ENCODE results near the gene CENPE. TPM values are rescaled to one million over a fixed set of nuclear protein-coding genes. Genes with fewer than 3 reads are reported as not detected.
"Not testable (repeated sequence)": the region's sequence is repeated elsewhere in the genome, so short reads cannot be mapped to it uniquely, and the experiment has no call there.

Gene CENPE
- polyA plus RNA-seq, 2 donors, result 2.0 to 2.3 TPM

DNA sequence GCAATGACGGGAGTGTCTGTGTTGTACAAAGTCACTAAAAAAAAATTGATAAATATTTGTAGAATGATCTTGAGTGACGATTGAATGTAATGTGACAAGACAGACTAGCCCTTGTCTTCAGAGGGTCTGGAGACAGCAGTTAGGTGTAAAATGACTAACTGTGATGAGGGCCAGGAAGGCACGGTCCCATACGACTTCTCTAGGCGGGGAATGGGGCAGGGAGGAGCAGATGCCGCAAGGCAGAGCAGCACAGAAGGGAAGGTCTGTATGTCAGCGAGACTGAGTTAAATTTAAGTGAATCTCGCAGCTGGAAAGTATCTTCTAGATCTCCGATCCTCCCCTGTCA is 405 bp downstream of the CENPE start:
- Histone ChIP-seq H3K4me3 (ENCODE audit: low read depth in 1 of 2, low read length in 2 of 2) (peak overlapping the region; percentile 70 to 78), H3K27me3 (ENCODE audit: control insufficient read depth in 1 of 2, insufficient read depth in 2 of 2, low read length in 2 of 2) (no peaks in the 10 kb centered on the region), H3K9me3 (ENCODE audit: control insufficient read depth in 2 of 2, insufficient read depth in 1 of 2, low read depth in 1 of 2, low read length in 1 of 2) (no peaks in the 10 kb centered on the region), H3K27ac (ENCODE audit: low read depth in 2 of 2, low read length in 1 of 2) (peak overlapping the region in 1 of 2 donors; percentile 28), H3K36me3 (ENCODE audit: control insufficient read depth in 2 of 2, insufficient read depth in 2 of 2, low read length in 1 of 2) (no peaks in the 10 kb centered on the region), H3K4me1 (ENCODE audit: control insufficient read depth in 2 of 2, insufficient read depth in 2 of 2, low read length in 1 of 2) (no peaks in the 10 kb centered on the region)
- 0 to 1% methylated on average over 9 of the region's 9 CpGs for WGBS, 2 donors

DNA sequence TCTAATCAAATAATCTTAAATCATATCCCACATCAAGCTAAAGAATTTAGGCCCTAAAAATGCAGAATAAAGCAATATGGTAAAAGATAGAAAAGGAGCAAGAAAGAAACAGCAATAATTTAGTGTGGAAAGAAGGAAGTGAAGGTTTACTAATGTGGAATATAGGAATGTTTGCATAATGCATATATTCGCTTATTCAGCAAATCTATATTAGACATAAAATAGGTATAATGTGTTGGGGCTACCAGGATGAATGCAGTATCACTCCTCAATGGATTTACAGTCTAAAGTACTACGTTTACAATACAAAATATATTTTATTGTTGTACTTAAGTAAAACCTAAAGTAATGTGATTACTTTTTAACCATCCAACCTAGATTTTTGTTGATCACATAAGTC is 4.7 kb downstream of the CENPE start:
- H3K27me3 ChIP-seq (ENCODE audit: control insufficient read depth in 1 of 2, insufficient read depth in 2 of 2, low read length in 2 of 2), result no peaks in the 10 kb centered on the region
- no peak overlapping the region for H3K27ac ChIP-seq (ENCODE audit: low read depth in 2 of 2, low read length in 1 of 2)
- H3K9me3 ChIP-seq (ENCODE audit: control insufficient read depth in 2 of 2, insufficient read depth in 1 of 2, low read depth in 1 of 2, low read length in 1 of 2), result no peaks in the 10 kb centered on the region
- 91 to 92% methylated on average over 2 of the region's 2 CpGs for WGBS, 2 donors
- no peaks in the 10 kb centered on the region for H3K4me1 ChIP-seq (ENCODE audit: control insufficient read depth in 2 of 2, insufficient read depth in 2 of 2, low read length in 1 of 2)
- no peak overlapping the region for H3K4me3 ChIP-seq (ENCODE audit: low read depth in 1 of 2, low read length in 2 of 2)
- no peaks in the 10 kb centered on the region for H3K36me3 ChIP-seq (ENCODE audit: control insufficient read depth in 2 of 2, insufficient read depth in 2 of 2, low read length in 1 of 2)

DNA sequence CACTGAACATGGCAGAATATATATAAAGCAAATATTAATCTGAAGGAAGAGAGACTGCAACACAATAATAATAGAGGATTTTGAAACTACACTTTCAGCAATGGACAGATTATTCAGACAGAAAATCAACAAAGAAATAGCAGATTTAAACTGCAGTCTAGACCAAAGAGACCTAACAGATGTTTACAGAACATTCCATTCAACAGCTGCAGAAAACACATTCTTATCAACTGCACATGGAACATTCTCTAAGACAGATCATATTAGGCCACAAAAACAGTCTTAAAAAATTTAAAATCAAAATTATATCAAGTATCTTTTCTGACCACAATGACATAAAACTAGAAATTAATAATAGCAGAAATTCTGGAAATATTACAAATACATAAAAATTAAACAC is 27.1 kb downstream of the CENPE start:
- H3K4me3 ChIP-seq (ENCODE audit: low read depth in 1 of 2, low read length in 2 of 2), result no peak overlapping the region
- H3K27me3 ChIP-seq (ENCODE audit: control insufficient read depth in 1 of 2, insufficient read depth in 2 of 2, low read length in 2 of 2), result no peaks in the 10 kb centered on the region
- no peaks in the 10 kb centered on the region for H3K4me1 ChIP-seq (ENCODE audit: control insufficient read depth in 2 of 2, insufficient read depth in 2 of 2, low read length in 1 of 2)
- H3K27ac ChIP-seq (ENCODE audit: low read depth in 2 of 2, low read length in 1 of 2), result no peak overlapping the region
- peaks cover 2 to 3% of the 10 kb centered on the region in 2 donors for H3K9me3 ChIP-seq (ENCODE audit: control insufficient read depth in 2 of 2, insufficient read depth in 1 of 2, low read depth in 1 of 2, low read length in 1 of 2)
- peaks cover 0 to 4% of the 10 kb centered on the region in 2 donors for H3K36me3 ChIP-seq (ENCODE audit: control insufficient read depth in 2 of 2, insufficient read depth in 2 of 2, low read length in 1 of 2)

GRCh38 chr4:103169750-103170149 is 28.4 kb downstream of the CENPE start:
- H3K9me3 ChIP-seq (ENCODE audit: control insufficient read depth in 2 of 2, insufficient read depth in 1 of 2, low read depth in 1 of 2, low read length in 1 of 2); H3K4me1 ChIP-seq (ENCODE audit: control insufficient read depth in 2 of 2, insufficient read depth in 2 of 2, low read length in 1 of 2); H3K27me3 ChIP-seq (ENCODE audit: control insufficient read depth in 1 of 2, insufficient read depth in 2 of 2, low read length in 2 of 2); H3K36me3 ChIP-seq (ENCODE audit: control insufficient read depth in 2 of 2, insufficient read depth in 2 of 2, low read length in 1 of 2); H3K27ac ChIP-seq (ENCODE audit: low read depth in 2 of 2, low read length in 1 of 2); H3K4me3 ChIP-seq (ENCODE audit: low read depth in 1 of 2, low read length in 2 of 2): not testable (repeated sequence)
- 93 to 97% methylated on average over 2 of the region's 2 CpGs for whole genome bisulfite sequencing, 2 donors

DNA sequence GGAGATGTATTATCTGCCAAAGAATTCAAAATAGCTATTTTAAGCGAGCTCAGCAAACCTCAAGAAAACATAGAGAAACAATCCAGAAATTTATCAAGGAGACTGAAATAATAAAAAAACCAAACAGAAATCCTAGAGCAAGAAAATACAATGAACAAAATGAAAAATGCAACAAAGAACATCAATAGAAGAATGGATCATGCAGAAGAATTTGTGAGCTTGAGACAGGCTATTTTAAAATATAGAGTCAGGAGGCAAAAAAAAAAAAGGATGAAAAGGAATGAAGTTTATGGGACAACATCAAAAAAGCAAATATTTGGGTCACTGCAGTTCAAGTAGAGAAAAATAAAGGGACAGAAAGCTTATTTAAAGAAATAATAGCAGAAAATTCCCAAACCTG is 29.1 kb downstream of the CENPE start:
- 97 to 98% methylated on average over 1 of the region's 1 CpG for whole genome bisulfite sequencing, 2 donors
- peaks cover 0 to 4% of the 10 kb centered on the region in 2 donors for H3K36me3 ChIP-seq (ENCODE audit: control insufficient read depth in 2 of 2, insufficient read depth in 2 of 2, low read length in 1 of 2)
- no peaks in the 10 kb centered on the region for H3K27me3 ChIP-seq (ENCODE audit: control insufficient read depth in 1 of 2, insufficient read depth in 2 of 2, low read length in 2 of 2)
- no peak overlapping the region for H3K27ac ChIP-seq (ENCODE audit: low read depth in 2 of 2, low read length in 1 of 2)
- no peak overlapping the region for H3K4me3 ChIP-seq (ENCODE audit: low read depth in 1 of 2, low read length in 2 of 2)
- peaks cover 2 to 3% of the 10 kb centered on the region in 2 donors for H3K9me3 ChIP-seq (ENCODE audit: control insufficient read depth in 2 of 2, insufficient read depth in 1 of 2, low read depth in 1 of 2, low read length in 1 of 2)
- H3K4me1 ChIP-seq (ENCODE audit: control insufficient read depth in 2 of 2, insufficient read depth in 2 of 2, low read length in 1 of 2), result no peaks in the 10 kb centered on the region

GRCh38 chr4:103162176-103162575 is 36.0 kb downstream of the CENPE start:
- no peaks in the 10 kb centered on the region for H3K36me3 ChIP-seq (ENCODE audit: control insufficient read depth in 2 of 2, insufficient read depth in 2 of 2, low read length in 1 of 2)
- no peak overlapping the region for H3K4me3 ChIP-seq (ENCODE audit: low read depth in 1 of 2, low read length in 2 of 2)
- WGBS, 2 donors, result 94 to 96% methylated on average over 2 of the region's 2 CpGs
- no peaks in the 10 kb centered on the region for H3K4me1 ChIP-seq (ENCODE audit: control insufficient read depth in 2 of 2, insufficient read depth in 2 of 2, low read length in 1 of 2)
- H3K9me3 ChIP-seq (ENCODE audit: control insufficient read depth in 2 of 2, insufficient read depth in 1 of 2, low read depth in 1 of 2, low read length in 1 of 2), result no peaks in the 10 kb centered on the region
- H3K27ac ChIP-seq (ENCODE audit: low read depth in 2 of 2, low read length in 1 of 2), result no peak overlapping the region
- no peaks in the 10 kb centered on the region for H3K27me3 ChIP-seq (ENCODE audit: control insufficient read depth in 1 of 2, insufficient read depth in 2 of 2, low read length in 2 of 2)

- 86 to 89% methylated on average over 4 of the region's 4 CpGs for WGBS, 2 donors
- no peaks in the 10 kb centered on the region for H3K36me3 ChIP-seq (ENCODE audit: control insufficient read depth in 2 of 2, insufficient read depth in 2 of 2, low read length in 1 of 2)
- H3K27me3 ChIP-seq (ENCODE audit: control insufficient read depth in 1 of 2, insufficient read depth in 2 of 2, low read length in 2 of 2), result no peaks in the 10 kb centered on the region
- no peaks in the 10 kb centered on the region for H3K9me3 ChIP-seq (ENCODE audit: control insufficient read depth in 2 of 2, insufficient read depth in 1 of 2, low read depth in 1 of 2, low read length in 1 of 2)
- H3K4me1 ChIP-seq (ENCODE audit: control insufficient read depth in 2 of 2, insufficient read depth in 2 of 2, low read length in 1 of 2), result no peaks in the 10 kb centered on the region
- H3K4me3 ChIP-seq (ENCODE audit: low read depth in 1 of 2, low read length in 2 of 2), result no peak overlapping the region
- H3K27ac ChIP-seq (ENCODE audit: low read depth in 2 of 2, low read length in 1 of 2), result no peak overlapping the region
Observed at GRCh38 chr4:103158760-103159159, 39.4 kb downstream of the CENPE start.

- Histone ChIP-seq H3K4me1 (ENCODE audit: control insufficient read depth in 2 of 2, insufficient read depth in 2 of 2, low read length in 1 of 2) (no peaks in the 10 kb centered on the region), H3K9me3 (ENCODE audit: control insufficient read depth in 2 of 2, insufficient read depth in 1 of 2, low read depth in 1 of 2, low read length in 1 of 2) (no peaks in the 10 kb centered on the region)
- 90 to 94% methylated on average over 3 of the region's 3 CpGs for WGBS, 2 donors
Observed at GRCh38 chr4:103156106-103156505, 42.0 kb downstream of the CENPE start.

DNA sequence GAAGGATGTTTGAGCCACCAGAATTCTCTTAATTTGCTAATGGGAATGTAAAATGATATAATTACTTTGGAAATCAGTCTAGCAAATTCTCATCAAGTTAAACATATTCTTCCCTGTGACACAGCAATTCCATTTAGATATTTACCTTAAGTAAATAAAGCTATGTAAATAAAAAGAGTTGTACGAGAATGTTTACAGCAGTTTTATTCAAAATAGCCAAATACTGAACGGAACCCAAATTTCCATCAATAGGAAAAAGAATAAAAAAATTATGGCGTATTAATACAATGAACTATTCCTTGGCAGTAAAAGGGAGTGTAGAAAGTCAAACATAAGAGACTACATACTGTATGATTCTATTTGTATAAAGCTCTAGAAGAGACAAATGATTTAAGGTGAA is 45.8 kb downstream of the CENPE start:
- H3K4me1 ChIP-seq (ENCODE audit: control insufficient read depth in 2 of 2, insufficient read depth in 2 of 2, low read length in 1 of 2), result no peaks in the 10 kb centered on the region
- WGBS, 2 donors, result 92 to 94% methylated on average over 3 of the region's 3 CpGs
- H3K27me3 ChIP-seq (ENCODE audit: control insufficient read depth in 1 of 2, insufficient read depth in 2 of 2, low read length in 2 of 2), result no peaks in the 10 kb centered on the region
- H3K27ac ChIP-seq (ENCODE audit: low read depth in 2 of 2, low read length in 1 of 2), result no peak overlapping the region
- no peaks in the 10 kb centered on the region for H3K36me3 ChIP-seq (ENCODE audit: control insufficient read depth in 2 of 2, insufficient read depth in 2 of 2, low read length in 1 of 2)
- no peak overlapping the region for H3K4me3 ChIP-seq (ENCODE audit: low read depth in 1 of 2, low read length in 2 of 2)
- H3K9me3 ChIP-seq (ENCODE audit: control insufficient read depth in 2 of 2, insufficient read depth in 1 of 2, low read depth in 1 of 2, low read length in 1 of 2), result no peaks in the 10 kb centered on the region

More at GRCh38 chr4:103156106-103156505, 42.0 kb downstream of the CENPE start:
- Histone ChIP-seq H3K36me3 (ENCODE audit: control insufficient read depth in 2 of 2, insufficient read depth in 2 of 2, low read length in 1 of 2) (no peaks in the 10 kb centered on the region), H3K27me3 (ENCODE audit: control insufficient read depth in 1 of 2, insufficient read depth in 2 of 2, low read length in 2 of 2) (no peaks in the 10 kb centered on the region), H3K4me3 (ENCODE audit: low read depth in 1 of 2, low read length in 2 of 2) (no peak overlapping the region), H3K27ac (ENCODE audit: low read depth in 2 of 2, low read length in 1 of 2) (no peak overlapping the region)

GRCh38 chr4:103150677-103151076 is 47.5 kb downstream of the CENPE start:
- no peaks in the 10 kb centered on the region for H3K36me3 ChIP-seq (ENCODE audit: control insufficient read depth in 2 of 2, insufficient read depth in 2 of 2, low read length in 1 of 2)
- no peaks in the 10 kb centered on the region for H3K9me3 ChIP-seq (ENCODE audit: control insufficient read depth in 2 of 2, insufficient read depth in 1 of 2, low read depth in 1 of 2, low read length in 1 of 2)
- 86 to 93% methylated on average over 1 of the region's 1 CpG for WGBS, 2 donors
- H3K27me3 ChIP-seq (ENCODE audit: control insufficient read depth in 1 of 2, insufficient read depth in 2 of 2, low read length in 2 of 2), result no peaks in the 10 kb centered on the region
- no peaks in the 10 kb centered on the region for H3K4me1 ChIP-seq (ENCODE audit: control insufficient read depth in 2 of 2, insufficient read depth in 2 of 2, low read length in 1 of 2)
- H3K4me3 ChIP-seq (ENCODE audit: low read depth in 1 of 2, low read length in 2 of 2), result no peak overlapping the region
- H3K27ac ChIP-seq (ENCODE audit: low read depth in 2 of 2, low read length in 1 of 2), result no peak overlapping the region
